IMR-90 (cell line): Measurements from ENCODE around the gene FAM241A. TPM values are rescaled to one million over a fixed set of nuclear protein-coding genes. Genes with fewer than 3 reads are reported as not detected.

Experiments
- ATAC-seq: fragments of 200-7000 bp; cut with Tn5 transposase; 2 replicates; pipeline ENCODE4 v1.9.1; 2020; ENCODE audit warnings: low read depth, mild to moderate bottlenecking, moderate library complexity
- BruUV-seq: library from RNA; stranded (reverse); fragments of 400-500 nt; replicated peaks from 2 replicates; lab custom pipeline; 2021; lab: Mats Ljungman, UMichigan
- CTCF ChIA-PET: fragments of 300-600 bp; formaldehyde crosslinking; extraction: SDS; loops from one replicate; lab custom pipeline; 2021; ENCODE audit warnings: antibody characterized with exemption; lab: Yijun Ruan, JAX
- POLR2A ChIA-PET: fragments of 300-600 bp; sonication (Branson Sonifier 250); formaldehyde crosslinking; loops from one replicate; lab custom pipeline; 2022; ENCODE audit warnings: antibody characterized with exemption; ENCODE audit not compliant: unreplicated experiment; lab: Charles Lee
- DNase-seq: peaks from one replicate; pipeline ENCODE4 v3.0.0; 2013
- H2AFZ ChIP-seq: replicated peaks from 2 replicates; pipeline ENCODE3; 2013; ENCODE audit warnings: low read length, mild to moderate bottlenecking; ENCODE audit not compliant: poor library complexity
- H2AK5ac ChIP-seq: 2 replicates; pipeline ENCODE4 v1.6.1; 2013; ENCODE audit warnings: low read depth, low read length, inconsistent platforms
- H2AK9ac ChIP-seq: replicated peaks from 2 replicates; pipeline ENCODE3; 2013; ENCODE audit warnings: mild to moderate bottlenecking, low read depth, low read length, moderate library complexity; ENCODE audit not compliant: poor library complexity
- H2BK120ac ChIP-seq: 2 replicates; pipeline ENCODE4 v1.6.1; 2013; ENCODE audit warnings: low read depth, low read length, inconsistent platforms
- H2BK15ac ChIP-seq: 3 replicates; pipeline ENCODE4 v1.6.1; 2013; ENCODE audit warnings: low read depth, low read length, inconsistent platforms
- H2BK20ac ChIP-seq: 2 replicates; pipeline ENCODE4 v1.6.1; 2013; ENCODE audit warnings: low read depth, mild to moderate bottlenecking, inconsistent platforms, low read length, moderate library complexity
- H2BK5ac ChIP-seq: 2 replicates; pipeline ENCODE4 v1.6.1; 2013; ENCODE audit warnings: mild to moderate bottlenecking, low read depth, low read length, inconsistent platforms; ENCODE audit not compliant: poor library complexity, severe bottlenecking
- H3K14ac ChIP-seq: replicated peaks from 2 replicates; pipeline ENCODE4 v1.6.1; 2013; ENCODE audit warnings: low read depth, low read length, inconsistent platforms
- H3K18ac ChIP-seq: 2 replicates; pipeline ENCODE4 v1.6.1; 2013; ENCODE audit warnings: low read depth, low read length, control low read depth
- H3K23ac ChIP-seq: 2 replicates; pipeline ENCODE4 v1.6.1; 2013; ENCODE audit warnings: low read depth, low read length, inconsistent platforms
- H3K27ac ChIP-seq: 2 replicates; pipeline ENCODE4 v1.5.1; 2013; ENCODE audit warnings: mild to moderate bottlenecking, control low read depth, low read length; ENCODE audit not compliant: insufficient read depth
- H3K27me3 ChIP-seq: 2 replicates; pipeline ENCODE4 v1.6.1; 2013; ENCODE audit warnings: low read length; ENCODE audit not compliant: control insufficient read depth, insufficient read depth
- H3K36me3 ChIP-seq: 2 replicates; pipeline ENCODE4 v1.6.1; 2013; ENCODE audit warnings: low read length, mixed read lengths; ENCODE audit not compliant: control insufficient read depth, insufficient read depth
- H3K4ac ChIP-seq: 2 replicates; pipeline ENCODE4 v1.6.1; 2013; ENCODE audit warnings: low read depth, low read length, inconsistent platforms
- H3K4me1 ChIP-seq: 2 replicates; pipeline ENCODE4 v1.6.1; 2013; ENCODE audit warnings: low read length, mixed read lengths; ENCODE audit not compliant: control insufficient read depth, insufficient read depth
- H3K4me2 ChIP-seq: 2 replicates; pipeline ENCODE4 v1.6.1; 2013; ENCODE audit warnings: low read depth, mild to moderate bottlenecking, control low read depth, low read length, moderate library complexity
- H3K4me3 ChIP-seq: 2 replicates; pipeline ENCODE4 v1.5.1; 2013; ENCODE audit warnings: low read depth, mild to moderate bottlenecking, control low read depth, low read length, moderate library complexity; ENCODE audit not compliant: insufficient read depth
- H3K56ac ChIP-seq: 2 replicates; pipeline ENCODE4 v1.6.1; 2013; ENCODE audit warnings: low read length, inconsistent platforms; ENCODE audit not compliant: insufficient read depth; ENCODE audit errors: extremely low read depth
- H3K79me1 ChIP-seq, 2 experiments: 2 replicates each; pipeline ENCODE4 v1.6.1; 2013; ENCODE audit warnings: low read length in 2 of 2, inconsistent platforms in 1 of 2, low read depth in 1 of 2
- H3K9ac ChIP-seq: 2 replicates; pipeline ENCODE4 v1.6.1; 2013; ENCODE audit warnings: low read depth, low read length, control low read depth
- H3K9me1 ChIP-seq: 2 replicates; pipeline ENCODE4 v1.6.1; 2013; ENCODE audit warnings: low read length, inconsistent platforms; ENCODE audit not compliant: insufficient read depth
- H3K9me3 ChIP-seq: 2 replicates; pipeline ENCODE4 v1.6.1; 2013; ENCODE audit warnings: low read length; ENCODE audit not compliant: control insufficient read depth, insufficient read depth
- H4K20me1 ChIP-seq: 2 replicates; pipeline ENCODE4 v1.6.1; 2013; ENCODE audit warnings: low read length, inconsistent platforms; ENCODE audit not compliant: insufficient read depth
- H4K5ac ChIP-seq: 2 replicates; pipeline ENCODE4 v1.6.1; 2013; ENCODE audit warnings: mild to moderate bottlenecking, low read depth, low read length, control low read depth
- H4K8ac ChIP-seq, 2 experiments: 2 replicates each; pipeline ENCODE4 v1.6.1; 2013; ENCODE audit warnings: low read depth in 2 of 2, low read length in 2 of 2, control low read depth in 1 of 2, inconsistent platforms in 1 of 2
- H4K91ac ChIP-seq: 2 replicates; pipeline ENCODE4 v1.6.1; 2013; ENCODE audit warnings: low read depth, low read length, inconsistent platforms; ENCODE audit not compliant: insufficient read depth
- CEBPB ChIP-seq: IDR thresholded peaks from 2 replicates; pipeline ENCODE4 v1.6.1; 2012; ENCODE audit warnings: low read depth, low read length, improper control_type of control experiment
- ELK1 ChIP-seq: fragments of 150-350 bp; IDR thresholded peaks from 2 replicates; pipeline ENCODE4 v1.6.1; 2016; ENCODE audit warnings: low read depth, mild to moderate bottlenecking, low read length, moderate library complexity, borderline replicate concordance
- WGBS, 2 experiments: methylation state at CpG; one replicate each; pipeline versions ENCODE4 v1.1.5 to v1.1.7; 2013; ENCODE audit warnings: missing lambda C conversion rate in 2 of 2; ENCODE audit not compliant: insufficient read length in 1 of 2; ENCODE audit errors: extremely low coverage in 2 of 2; 5-methylcytosine and 5-hydroxymethylcytosine counted together
- dilution Hi-C: fragments of 300-500 bp; cut with HindIII; formaldehyde crosslinking; loops from one replicate; pipeline ENCODE4 v1.14.3; 2018; ENCODE audit warnings: low sequenced_read_pairs; ENCODE audit not compliant: unreplicated experiment
- in situ Hi-C: fragments of 300-500 bp; cut with MboI; formaldehyde crosslinking; loops from 3 replicates; pipeline ENCODE4 v1.14.3; 2019; ENCODE audit warnings: low sequenced_read_pairs, inconsistent platforms, mixed read lengths
- intact Hi-C: fragments of 100-400 bp; cut with micrococcal nuclease; formaldehyde crosslinking; loops from 2 replicates; pipeline ENCODE4 v1.10.0; 2022
- polyA plus RNA-seq, 3 experiments: library from polyadenylated mRNA; depleted of rRNA; stranded (reverse); fragments of >200 nt; gene quantifications; 2 replicates each; pipeline ENCODE4 v1.2.3, GENCODE V29; 2012; ENCODE audit warnings: low replicate concordance in 1 of 3
- total RNA-seq: library from RNA; depleted of rRNA; stranded (reverse); fragments of >200 nt; gene quantifications from 2 replicates; pipeline ENCODE4 v1.2.3, GENCODE V29; 2012

FAM241A gene
- total and polyA plus RNA-seq, 2 of the 4 experiments (the other 2 are of a cell fraction) = under 0.01 to 0.24 TPM

- no peak overlapping the region for H3K4me3 ChIP-seq
- H3K9me3 ChIP-seq = no peaks in the 10 kb centered on the region
- no peak overlapping the region for H2BK5ac ChIP-seq
- no peak overlapping the region for H3K14ac ChIP-seq
- TF ChIP-seq ELK1 (no peak), CEBPB (peak; percentile 77)
- no peaks in the 10 kb centered on the region for H3K9me1 ChIP-seq
- H3K27ac ChIP-seq = no peak overlapping the region
- H2BK15ac ChIP-seq = no peak overlapping the region
- no peak overlapping the region for H2AFZ ChIP-seq
- H3K9ac ChIP-seq = no peak overlapping the region
- H2AK9ac ChIP-seq = no peak overlapping the region
- H2BK120ac ChIP-seq = no peak overlapping the region
- H3K36me3 ChIP-seq = no peaks in the 10 kb centered on the region
- H3K23ac ChIP-seq = no peak overlapping the region
- no peak overlapping the region for H3K56ac ChIP-seq
- intact Hi-C loops (no loop called here), in situ Hi-C loops (no loop called here), dilution Hi-C loops (no loop called here)
- peaks cover 3% of the 10 kb centered on the region for H3K4me1 ChIP-seq
- H2AK5ac ChIP-seq = no peak overlapping the region
- H4K20me1 ChIP-seq = no peaks in the 10 kb centered on the region
- H3K4ac ChIP-seq = no peak overlapping the region
- H4K91ac ChIP-seq = no peak overlapping the region
- no peak overlapping the region for H4K5ac ChIP-seq
- no peaks in the 10 kb centered on the region for H3K27me3 ChIP-seq
- WGBS, 2 experiments = 67% methylated on average over 1 of the region's 1 CpG; no CpG with 5 or more reads in 1 of the 2 experiments
- CTCF ChIA-PET = interaction anchor here (0.6 kb wide), 1 partner anchor 11 kb away, joined by 3 read pairs; no protein-coding TSS in a partner anchor
- no peaks in the 10 kb centered on the region for H3K79me1 ChIP-seq
- H2BK20ac ChIP-seq = no peak overlapping the region
- ATAC-seq (no peak), DNase-seq (no peak)
- H3K4me2 ChIP-seq = no peak overlapping the region
- POLR2A ChIA-PET = no interaction called here
- no peak overlapping the region for H3K18ac ChIP-seq
- no peak overlapping the region for H4K8ac ChIP-seq
- no TSS peak for BruUV-seq
Measured at GRCh38 chr4:112210777-112211176, 65.5 kb downstream of the FAM241A start.
